ENCODE results near the gene CSNK1G2. TPM values are rescaled to one million over a fixed set of nuclear protein-coding genes. Genes with fewer than 3 reads are reported as not detected.

Gene CSNK1G2
- total RNA-seq, 1 experiment from 2014 or later: 59.2 TPM

- no peaks in the 10 kb centered on the region for H3K9me3 Mint-ChIP-seq (ENCODE audit: low read depth, unreplicated experiment)
- peaks cover 47% of the 10 kb centered on the region for H3K36me3 Mint-ChIP-seq (ENCODE audit: insufficient read depth, unreplicated experiment)
- no peaks in the 10 kb centered on the region for H3K27me3 Mint-ChIP-seq (ENCODE audit: unreplicated experiment)
- H3K4me1 Mint-ChIP-seq (ENCODE audit: low read depth, unreplicated experiment): no peaks in the 10 kb centered on the region
- no TSS peak for BruUV-seq (replicated peaks)
- CTCF ChIA-PET: no interaction called here
- no peak overlapping the region for H3K27ac Mint-ChIP-seq (ENCODE audit: unreplicated experiment)
- no peak for TF ChIP-seq CTCF (IDR thresholded peaks at IDR 0.05; ENCODE audit: unreplicated experiment)
- intact Hi-C loops (cut with micrococcal nuclease; ENCODE audit: unreplicated experiment): no loop called here
- DNase-seq: no peak
- H3K4me3 Mint-ChIP-seq (ENCODE audit: low read depth, unreplicated experiment): no peak overlapping the region
Measured at GRCh38 chr19:1990230-1991017, 49.5 kb downstream of the CSNK1G2 start.

- Mint-ChIP-seq H3K27ac (ENCODE audit: unreplicated experiment) (no peak overlapping the region), H3K36me3 (ENCODE audit: insufficient read depth, unreplicated experiment) (peaks cover 43% of the 10 kb centered on the region), H3K4me3 (ENCODE audit: low read depth, unreplicated experiment) (no peak overlapping the region), H3K4me1 (ENCODE audit: low read depth, unreplicated experiment) (no peaks in the 10 kb centered on the region), H3K27me3 (ENCODE audit: unreplicated experiment) (no peaks in the 10 kb centered on the region), H3K9me3 (ENCODE audit: low read depth, unreplicated experiment) (no peaks in the 10 kb centered on the region)
- intact Hi-C loops (cut with micrococcal nuclease; ENCODE audit: unreplicated experiment): no loop called here
- no TSS peak for BruUV-seq (replicated peaks)
- no peak for TF ChIP-seq CTCF (IDR thresholded peaks at IDR 0.05; ENCODE audit: unreplicated experiment)
- DNase-seq: no peak
- CTCF ChIA-PET: interaction anchor here (0.5 kb wide), 1 partner anchor 648 kb away, joined by 3 read pairs; no protein-coding TSS in a partner anchor
Measured at GRCh38 chr19:1991018-1991913, 50.3 kb downstream of the CSNK1G2 start.

GRCh38 chr19:1992759-1993260, 51.8 kb downstream of the CSNK1G2 start:
- no TSS peak for BruUV-seq (replicated peaks)
- H3K4me1 Mint-ChIP-seq (ENCODE audit: low read depth, unreplicated experiment): no peaks in the 10 kb centered on the region
- no peak for DNase-seq
- H3K27ac Mint-ChIP-seq (ENCODE audit: unreplicated experiment): no peak overlapping the region
- H3K27me3 Mint-ChIP-seq (ENCODE audit: unreplicated experiment): no peaks in the 10 kb centered on the region
- H3K4me3 Mint-ChIP-seq (ENCODE audit: low read depth, unreplicated experiment): no peak overlapping the region
- peaks cover 41% of the 10 kb centered on the region for H3K36me3 Mint-ChIP-seq (ENCODE audit: insufficient read depth, unreplicated experiment)
- no peak for TF ChIP-seq CTCF (IDR thresholded peaks at IDR 0.05; ENCODE audit: unreplicated experiment)
- intact Hi-C loops (cut with micrococcal nuclease; ENCODE audit: unreplicated experiment): no loop called here
- CTCF ChIA-PET: no interaction called here
- no peaks in the 10 kb centered on the region for H3K9me3 Mint-ChIP-seq (ENCODE audit: low read depth, unreplicated experiment)

- H3K36me3 Mint-ChIP-seq (ENCODE audit: insufficient read depth, unreplicated experiment): peaks cover 35% of the 10 kb centered on the region
- DNase-seq: no peak
- CTCF ChIA-PET: interaction anchor here (0.5 kb wide), 1 partner anchor 8 kb away, joined by 7 read pairs; no protein-coding TSS in a partner anchor
- TF ChIP-seq CTCF (IDR thresholded peaks at IDR 0.05; ENCODE audit: unreplicated experiment): no peak
- H3K27me3 Mint-ChIP-seq (ENCODE audit: unreplicated experiment): no peaks in the 10 kb centered on the region
- no TSS peak for BruUV-seq (replicated peaks)
- H3K4me3 Mint-ChIP-seq (ENCODE audit: low read depth, unreplicated experiment): no peak overlapping the region
- no peaks in the 10 kb centered on the region for H3K4me1 Mint-ChIP-seq (ENCODE audit: low read depth, unreplicated experiment)
- H3K27ac Mint-ChIP-seq (ENCODE audit: unreplicated experiment): no peak overlapping the region
- intact Hi-C loops (cut with micrococcal nuclease; ENCODE audit: unreplicated experiment): no loop called here
- no peaks in the 10 kb centered on the region for H3K9me3 Mint-ChIP-seq (ENCODE audit: low read depth, unreplicated experiment)
Measured at GRCh38 chr19:1997353-1998233, 56.6 kb downstream of the CSNK1G2 start.
